Hepatocyte (in vitro differentiated cells): ENCODE data around the gene NPM1. TPM values are rescaled to one million over a fixed set of nuclear protein-coding genes. Genes with fewer than 3 reads are reported as not detected.

Experiments used
- DNase-seq: peaks from one replicate; pipeline ENCODE4 v3.0.0-alpha.2; 2016; ENCODE audit warnings: low spot score
- H2AFZ ChIP-seq: fragments of 200-600 bp; sonication (generic); 2 replicates; pipeline ENCODE4 v1.6.0; 2016; ENCODE audit warnings: antibody characterized with exemption, mild to moderate bottlenecking
- H3K27ac ChIP-seq: fragments of 200-600 bp; sonication (generic); 2 replicates; pipeline ENCODE4 v1.5.1; 2016; ENCODE audit warnings: mild to moderate bottlenecking
- H3K27me3 ChIP-seq: fragments of 200-600 bp; sonication (generic); 2 replicates; pipeline ENCODE4 v1.6.1; 2016
- H3K36me3 ChIP-seq: fragments of 200-600 bp; sonication (generic); replicated peaks from 2 replicates; pipeline ENCODE4 v1.5.1; 2016; ENCODE audit warnings: low read depth; ENCODE audit not compliant: insufficient read depth
- H3K4me1 ChIP-seq: fragments of 200-600 bp; sonication (generic); 2 replicates; pipeline ENCODE4 v1.5.1; 2016; ENCODE audit warnings: mild to moderate bottlenecking, moderate library complexity; ENCODE audit not compliant: insufficient read depth
- H3K4me2 ChIP-seq: fragments of 200-600 bp; sonication (generic); 2 replicates; pipeline ENCODE4 v1.6.0; 2016
- H3K4me3 ChIP-seq: fragments of 200-600 bp; sonication (generic); 2 replicates; pipeline ENCODE4 v1.5.1; 2016; ENCODE audit warnings: mild to moderate bottlenecking
- H3K79me2 ChIP-seq: fragments of 200-600 bp; sonication (generic); 2 replicates; pipeline ENCODE4 v1.6.0; 2017; ENCODE audit warnings: mild to moderate bottlenecking
- H3K9me2 ChIP-seq: fragments of 200-600 bp; sonication (generic); replicated peaks from 2 replicates; pipeline ENCODE4 v1.6.0; 2017; ENCODE audit warnings: mild to moderate bottlenecking; ENCODE audit not compliant: insufficient read depth
- H3K9me3 ChIP-seq: fragments of 200-600 bp; sonication (generic); 2 replicates; pipeline ENCODE4 v1.5.1; 2016; ENCODE audit warnings: low read depth, mild to moderate bottlenecking
- H4K20me1 ChIP-seq: fragments of 200-600 bp; sonication (generic); 2 replicates; pipeline ENCODE4 v1.6.0; 2016; ENCODE audit warnings: mild to moderate bottlenecking; ENCODE audit not compliant: insufficient read depth, poor library complexity, severe bottlenecking
- EZH2 ChIP-seq: fragments of 200-600 bp; sonication (generic); IDR thresholded peaks from 2 replicates; pipeline ENCODE4 v1.6.1; 2016; ENCODE audit warnings: antibody characterized with exemption, mild to moderate bottlenecking, borderline replicate concordance
- EZH2phosphoT487 ChIP-seq: fragments of 200-600 bp; sonication (generic); IDR thresholded peaks from one replicate; pipeline ENCODE4 v1.6.1; 2018; ENCODE audit warnings: antibody characterized with exemption, mild to moderate bottlenecking, low read depth, moderate library complexity; ENCODE audit not compliant: unreplicated experiment, severe bottlenecking
- WGBS: methylation state at CpG from one replicate; pipeline ENCODE4 v1.1.6; 2016; ENCODE audit warnings: low lambda C conversion rate; ENCODE audit errors: missing lambda C conversion rate; 5-methylcytosine and 5-hydroxymethylcytosine counted together
- polyA plus RNA-seq: library from polyadenylated mRNA; unstranded; fragments of >200 nt; fragmentation: Nextera tagmentation; extraction: Ambion mirVana; gene quantifications from 2 replicates; pipeline ENCODE4 v1.2.1, GENCODE V29; 2016
- total RNA-seq: library from RNA; depleted of rRNA; stranded (reverse); fragments of >200 nt; gene quantifications from 2 replicates; pipeline ENCODE4 v1.2.3, GENCODE V29; 2014
- TF ChIP-seq, protein P1 (sequence below): fragments of 200-600 bp; sonication (generic); IDR thresholded peaks from 2 replicates; pipeline ENCODE4 v1.5.1; 2016; ENCODE audit warnings: antibody characterized with exemption, mild to moderate bottlenecking; ENCODE audit not compliant: poor library complexity

NPM1 gene
- total and polyA plus RNA-seq, 2 experiments from 2014 or later, result 443 to 1,088 TPM

DNA sequence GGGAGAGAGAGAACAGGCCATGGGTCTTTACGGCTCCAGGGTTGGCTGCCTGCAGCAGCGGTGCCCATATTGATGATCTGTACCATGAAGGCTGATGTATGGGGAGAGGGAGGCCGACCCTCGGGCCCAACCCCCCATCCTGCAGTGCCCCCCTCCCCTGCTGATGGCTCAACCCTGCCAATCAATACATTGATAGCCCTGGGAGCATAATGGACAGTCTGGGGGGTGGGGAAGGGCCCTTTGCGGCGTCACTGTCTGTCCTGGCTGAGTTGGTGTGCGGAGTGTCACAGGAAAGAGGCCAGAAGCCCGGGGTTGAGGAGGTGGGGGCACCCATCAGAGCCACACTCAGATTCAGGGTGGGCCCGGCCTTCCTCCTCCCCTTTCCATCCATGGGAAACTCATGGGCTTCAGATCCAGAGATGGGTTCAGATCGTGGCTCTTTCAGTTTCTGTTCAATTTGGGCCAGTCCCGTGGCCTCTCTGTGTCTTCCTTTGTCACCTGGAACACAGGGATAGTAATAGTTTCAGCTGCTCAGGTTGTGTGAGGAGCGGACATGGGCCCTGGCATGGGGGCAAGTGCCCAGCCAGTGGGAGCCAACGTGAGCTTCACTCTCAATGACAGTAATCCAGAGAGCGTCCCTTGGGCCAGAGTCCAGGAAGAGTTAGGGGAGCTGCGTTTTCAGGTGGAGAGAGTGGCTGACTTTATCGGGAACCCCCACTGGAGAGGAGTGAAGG, 41.3 kb downstream of the NPM1 start:
- Histone ChIP-seq H3K9me3 (no peaks in the 10 kb centered on the region), H3K4me1 (no peaks in the 10 kb centered on the region), H3K79me2 (no peaks in the 10 kb centered on the region), H3K36me3 (no peaks in the 10 kb centered on the region), H3K4me3 (no peak overlapping the region), H3K9me2 (no peaks in the 10 kb centered on the region), H3K4me2 (no peak overlapping the region), H4K20me1 (no peaks in the 10 kb centered on the region), H3K27ac (no peak overlapping the region), H3K27me3 (no peaks in the 10 kb centered on the region), H2AFZ (no peak overlapping the region)
- no peak for DNase-seq
- TF ChIP-seq EZH2phosphoT487 (no peak), EZH2 (no peak)
- TF ChIP-seq, protein P1, sequence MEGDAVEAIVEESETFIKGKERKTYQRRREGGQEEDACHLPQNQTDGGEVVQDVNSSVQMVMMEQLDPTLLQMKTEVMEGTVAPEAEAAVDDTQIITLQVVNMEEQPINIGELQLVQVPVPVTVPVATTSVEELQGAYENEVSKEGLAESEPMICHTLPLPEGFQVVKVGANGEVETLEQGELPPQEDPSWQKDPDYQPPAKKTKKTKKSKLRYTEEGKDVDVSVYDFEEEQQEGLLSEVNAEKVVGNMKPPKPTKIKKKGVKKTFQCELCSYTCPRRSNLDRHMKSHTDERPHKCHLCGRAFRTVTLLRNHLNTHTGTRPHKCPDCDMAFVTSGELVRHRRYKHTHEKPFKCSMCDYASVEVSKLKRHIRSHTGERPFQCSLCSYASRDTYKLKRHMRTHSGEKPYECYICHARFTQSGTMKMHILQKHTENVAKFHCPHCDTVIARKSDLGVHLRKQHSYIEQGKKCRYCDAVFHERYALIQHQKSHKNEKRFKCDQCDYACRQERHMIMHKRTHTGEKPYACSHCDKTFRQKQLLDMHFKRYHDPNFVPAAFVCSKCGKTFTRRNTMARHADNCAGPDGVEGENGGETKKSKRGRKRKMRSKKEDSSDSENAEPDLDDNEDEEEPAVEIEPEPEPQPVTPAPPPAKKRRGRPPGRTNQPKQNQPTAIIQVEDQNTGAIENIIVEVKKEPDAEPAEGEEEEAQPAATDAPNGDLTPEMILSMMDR, result no peak
- WGBS, result 89% methylated on average over 16 of the region's 16 CpGs

DNA sequence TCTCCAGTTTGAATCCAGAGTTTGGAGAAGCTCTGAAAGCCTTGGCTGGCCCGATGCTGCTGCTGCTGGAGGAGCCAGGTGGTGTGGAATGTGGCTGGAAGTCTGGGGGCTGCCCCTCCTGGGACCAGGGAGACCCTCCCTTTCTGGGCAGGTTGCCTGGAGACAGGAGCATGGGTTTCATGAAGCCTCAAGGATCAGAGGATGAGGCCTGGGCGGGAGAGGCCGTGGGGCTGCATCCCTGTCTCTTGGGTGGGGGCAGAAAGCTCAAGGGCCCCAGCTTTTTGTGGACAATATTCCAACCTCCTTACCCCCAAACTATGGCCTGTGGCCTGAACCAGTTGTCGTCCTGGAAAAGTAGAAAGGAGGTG, 41.9 kb downstream of the NPM1 start:
- DNase-seq, result no peak
- H3K9me3 ChIP-seq, result no peaks in the 10 kb centered on the region
- no peaks in the 10 kb centered on the region for H3K27me3 ChIP-seq
- no peaks in the 10 kb centered on the region for H3K79me2 ChIP-seq
- H3K4me3 ChIP-seq, result no peak overlapping the region
- 95% methylated on average over 4 of the region's 4 CpGs for WGBS
- H3K4me1 ChIP-seq, result no peaks in the 10 kb centered on the region
- H3K27ac ChIP-seq, result no peak overlapping the region
- H3K9me2 ChIP-seq, result no peaks in the 10 kb centered on the region
- TF ChIP-seq, protein P1, result no peak
- TF ChIP-seq EZH2, result no peak
- TF ChIP-seq EZH2phosphoT487, result no peak
- no peaks in the 10 kb centered on the region for H4K20me1 ChIP-seq
- no peak overlapping the region for H3K4me2 ChIP-seq
- no peaks in the 10 kb centered on the region for H3K36me3 ChIP-seq
- no peak overlapping the region for H2AFZ ChIP-seq

DNA sequence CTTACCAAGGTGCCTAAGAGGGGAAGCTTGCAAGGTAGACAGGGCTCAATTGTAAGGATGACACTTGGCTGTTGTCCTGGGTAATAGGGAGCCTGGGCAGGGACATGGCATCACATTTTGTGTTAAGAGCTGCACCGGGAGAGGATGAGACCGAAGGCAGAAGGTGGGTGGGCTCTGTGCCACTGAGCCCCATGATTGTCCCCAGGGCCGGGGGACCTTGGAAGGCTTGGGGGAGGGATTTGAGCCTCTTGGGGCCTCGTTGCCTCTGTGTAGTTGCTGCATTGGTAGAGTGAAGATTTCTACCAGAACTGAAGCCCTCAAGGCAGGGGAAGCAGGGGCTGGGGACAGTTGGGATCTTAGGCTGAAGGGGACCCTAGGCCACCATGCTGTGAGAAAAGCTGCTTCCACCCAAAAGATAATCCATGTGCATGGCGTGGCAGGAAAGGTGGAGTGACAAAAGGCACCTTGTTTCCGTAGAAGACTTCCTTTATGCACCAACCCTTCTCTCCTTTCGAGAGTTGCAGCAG, 43.7 kb downstream of the NPM1 start:
- Histone ChIP-seq H2AFZ (no peak overlapping the region), H3K4me1 (no peaks in the 10 kb centered on the region), H3K27me3 (no peaks in the 10 kb centered on the region), H3K79me2 (no peaks in the 10 kb centered on the region), H3K36me3 (no peaks in the 10 kb centered on the region), H3K4me3 (no peak overlapping the region), H3K4me2 (no peak overlapping the region), H3K9me2 (no peaks in the 10 kb centered on the region), H3K27ac (no peak overlapping the region), H4K20me1 (no peaks in the 10 kb centered on the region), H3K9me3 (no peaks in the 10 kb centered on the region)
- WGBS, result 96% methylated on average over 7 of the region's 7 CpGs
- no peak for DNase-seq
- no peak for TF ChIP-seq EZH2
- TF ChIP-seq EZH2phosphoT487, result no peak
- TF ChIP-seq, protein P1, result no peak
